Pericardium fibroblast (primary cell): ENCODE results near the gene ELSPBP1. TPM values are rescaled to one million over a fixed set of nuclear protein-coding genes. Genes with fewer than 3 reads are reported as not detected.

ENCODE experiments used
- total RNA-seq: library from RNA; depleted of rRNA; stranded (reverse); fragments of >200 nt; gene quantifications from 2 replicates; pipeline ENCODE4 v1.2.3, GENCODE V29; 2015

ELSPBP1 gene
- not detected in 2 replicates for total RNA-seq

DNA sequence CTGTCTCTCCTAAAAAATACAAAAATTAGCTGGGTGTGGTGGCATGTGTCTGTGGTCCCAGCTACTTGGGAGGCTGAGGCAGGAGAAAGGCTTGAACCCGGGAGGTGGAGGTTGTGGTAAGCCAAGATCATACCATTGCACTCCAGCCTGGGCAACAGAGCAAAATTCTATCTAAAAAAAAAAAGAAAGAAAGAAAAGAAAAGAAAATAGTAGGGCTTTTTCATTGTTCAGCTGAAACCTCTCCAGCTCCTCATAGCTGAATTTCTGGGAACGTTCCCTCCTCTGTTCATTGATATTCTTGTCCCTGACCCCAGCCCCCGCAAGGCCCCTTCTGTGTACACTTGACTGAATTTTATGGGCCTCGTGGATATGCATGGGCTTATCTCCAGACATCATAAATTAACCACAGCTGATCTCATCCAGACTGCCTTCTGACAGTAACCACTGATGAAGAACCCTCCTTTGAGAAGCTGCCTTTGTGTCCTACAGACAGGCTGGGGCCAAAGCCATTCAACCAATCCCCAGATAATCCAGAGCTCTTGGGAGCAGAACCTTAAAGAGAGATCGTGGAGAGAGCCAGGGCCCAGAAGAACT, at the start of gene ELSPBP1:
Gene ELSPBP1, plus strand, starts transcription at position 424 of the 594 bp plus-strand sequence. CDS start 14,036 bp downstream, outside the sequence.

GRCh38 chr19:47992070-47992469, 2.4 kb upstream of the ELSPBP1 start, which contains the start of gene BSPH1:
BSPH1 (minus strand) TSS chr19:47992170; CDS start chr19:47992081, 89 bp downstream.

GRCh38 chr19:48043675-48044258, 49.3 kb downstream of the ELSPBP1 start, which contains the start of gene CABP5:
CABP5 (minus strand) TSS chr19:48044079; CDS start chr19:48043922, 157 bp downstream.

Other genes starting within 250 kb of the ELSPBP1 start
- gene NOP53, start 249.1 kb upstream of the ELSPBP1 start, total RNA-seq = 253 and 299 TPM in 2 replicates
- gene SELENOW, start 215.9 kb upstream of the ELSPBP1 start, total RNA-seq = 336 and 410 TPM in 2 replicates
- gene TPRX1, start 190.1 kb upstream of the ELSPBP1 start, total RNA-seq = not detected in 2 replicates
- not detected in 2 replicates for gene CRX, start 172.7 kb upstream of the ELSPBP1 start, total RNA-seq
- not detected in 2 replicates for gene TPRX2, start 135.4 kb upstream of the ELSPBP1 start, total RNA-seq
- gene SULT2A1, start 108.3 kb upstream of the ELSPBP1 start, total RNA-seq = not detected in 2 replicates
- gene BSPH1, start 2.5 kb upstream of the ELSPBP1 start, total RNA-seq = not detected in 2 replicates
- not detected in 2 replicates for gene CABP5, start 49.4 kb downstream of the ELSPBP1 start, total RNA-seq
- gene PLA2G4C, start 116.2 kb downstream of the ELSPBP1 start, total RNA-seq = 0.51 and 1.3 TPM in 2 replicates
- 4.8 and 7.7 TPM in 2 replicates for gene LIG1, start 175.7 kb downstream of the ELSPBP1 start, total RNA-seq
- 0.82 and 1.5 TPM in 2 replicates for gene ZSWIM9, start 176.0 kb downstream of the ELSPBP1 start, total RNA-seq